HepG2 (cell line): Measurements from ENCODE around the gene VWA1. TPM values are rescaled to one million over a fixed set of nuclear protein-coding genes. Genes with fewer than 3 reads are reported as not detected.
A peak's percentile ranks its signal among the peaks of the same experiment; 100 is the strongest.

Source experiments
- AGO2 ChIP-seq: fragments of 200-400 bp; formaldehyde crosslinking; optimal IDR thresholded peaks from 2 replicates; pipeline ENCODE3; 2017; ENCODE audit warnings: mild to moderate bottlenecking, low read depth, low read length, moderate library complexity
- ATF7 ChIP-seq, 2 experiments: fragments of 450-650 bp in 1 of 2; sonication (generic) in 1 of 2; formaldehyde crosslinking in 1 of 2; IDR thresholded peaks; 2 replicates each; pipeline versions ENCODE4 v1.4.0 to v1.6.1; 2016 to 2020; ENCODE audit warnings: antibody characterized with exemption in 1 of 2, mild to moderate bottlenecking in 1 of 2, missing genetic modification reagents in 1 of 2
- BRD4 ChIP-seq: sonication (generic); formaldehyde crosslinking; IDR thresholded peaks from 2 replicates; pipeline ENCODE4 v1.4.0; 2020; ENCODE audit warnings: missing genetic modification reagents
- CREB3 ChIP-seq: sonication (generic); formaldehyde crosslinking; IDR thresholded peaks from 2 replicates; pipeline ENCODE4 v1.5.0; 2020; ENCODE audit warnings: missing genetic modification reagents
- JDP2 ChIP-seq: sonication (generic); formaldehyde crosslinking; IDR thresholded peaks from 2 replicates; pipeline ENCODE4 v1.8.1; 2022; ENCODE audit warnings: missing genetic modification reagents, borderline replicate concordance
- JUNB ChIP-seq: sonication (generic); formaldehyde crosslinking; IDR thresholded peaks from 2 replicates; pipeline ENCODE4 v1.8.0; 2022; ENCODE audit warnings: missing genetic modification reagents, mild to moderate bottlenecking, borderline replicate concordance
- MED8 ChIP-seq: sonication (generic); formaldehyde crosslinking; IDR thresholded peaks from 2 replicates; pipeline ENCODE4 v1.8.1; 2023; ENCODE audit warnings: mild to moderate bottlenecking, missing genetic modification reagents; ENCODE audit not compliant: insufficient replicate concordance
- RBFOX2 ChIP-seq: fragments of 200-400 bp; formaldehyde crosslinking; IDR thresholded peaks from 2 replicates; pipeline ENCODE4 v1.6.1; 2017; ENCODE audit warnings: low read depth, mild to moderate bottlenecking, low read length
- STAG1 ChIP-seq: sonication (generic); formaldehyde crosslinking; IDR thresholded peaks from 2 replicates; pipeline ENCODE4 v1.4.0; 2020; ENCODE audit warnings: missing genetic modification reagents
- STAT5B ChIP-seq: sonication (generic); formaldehyde crosslinking; IDR thresholded peaks from 2 replicates; pipeline ENCODE4 v1.4.0; 2020; ENCODE audit warnings: missing genetic modification reagents
- TAF15 ChIP-seq: fragments of 200-400 bp; formaldehyde crosslinking; IDR thresholded peaks from one replicate; pipeline ENCODE4 v1.6.1; 2018; ENCODE audit warnings: mild to moderate bottlenecking, low read depth, low read length; ENCODE audit not compliant: poor library complexity, severe bottlenecking
- ZBTB8A ChIP-seq: sonication (generic); formaldehyde crosslinking; IDR thresholded peaks from 2 replicates; pipeline ENCODE4 v1.4.0; 2020; ENCODE audit warnings: mild to moderate bottlenecking, low read depth, missing genetic modification reagents, borderline replicate concordance
- ZKSCAN8 ChIP-seq: IDR thresholded peaks from 2 replicates; pipeline ENCODE4 v1.6.1; 2016; ENCODE audit warnings: borderline replicate concordance, missing genetic modification reagents, missing compliant biosample characterization
- ZMYM2 ChIP-seq: sonication (generic); formaldehyde crosslinking; IDR thresholded peaks from 2 replicates; pipeline ENCODE4 v1.8.0; 2022; ENCODE audit warnings: mild to moderate bottlenecking, missing genetic modification reagents
- ZNF180 ChIP-seq: sonication (generic); formaldehyde crosslinking; IDR thresholded peaks from 2 replicates; pipeline ENCODE4 v1.4.0; 2020; ENCODE audit warnings: low read depth, missing genetic modification reagents, borderline replicate concordance
- ZNF274 ChIP-seq: sonication (generic); formaldehyde crosslinking; IDR thresholded peaks from 2 replicates; pipeline ENCODE4 v1.5.1; 2020; ENCODE audit warnings: mild to moderate bottlenecking, missing genetic modification reagents
- ZNF382 ChIP-seq: sonication (generic); formaldehyde crosslinking; IDR thresholded peaks from 2 replicates; pipeline ENCODE4 v1.5.0; 2020; ENCODE audit warnings: missing genetic modification reagents, mild to moderate bottlenecking, borderline replicate concordance
- ZNF512B ChIP-seq: sonication (generic); formaldehyde crosslinking; IDR thresholded peaks from 2 replicates; pipeline ENCODE4 v1.5.1; 2020; ENCODE audit warnings: missing genetic modification reagents, mild to moderate bottlenecking, borderline replicate concordance
- ZNF605 ChIP-seq: sonication (generic); formaldehyde crosslinking; IDR thresholded peaks from 2 replicates; pipeline ENCODE4 v1.8.0; 2022; ENCODE audit warnings: mild to moderate bottlenecking, missing genetic modification reagents
- ZNF678 ChIP-seq: sonication (generic); formaldehyde crosslinking; IDR thresholded peaks from 2 replicates; pipeline ENCODE4 v1.4.0; 2020; ENCODE audit warnings: mild to moderate bottlenecking, missing genetic modification reagents
- ZNF740 ChIP-seq: sonication (generic); formaldehyde crosslinking; IDR thresholded peaks from 2 replicates; pipeline ENCODE4 v1.4.0; 2020; ENCODE audit warnings: missing genetic modification reagents
- ZNF777 ChIP-seq: sonication (generic); formaldehyde crosslinking; IDR thresholded peaks from 2 replicates; pipeline ENCODE4 v1.4.0; 2020; ENCODE audit warnings: missing genetic modification reagents
- ZNF788 ChIP-seq: sonication (generic); formaldehyde crosslinking; IDR thresholded peaks from 2 replicates; pipeline ENCODE4 v1.5.0; 2020; ENCODE audit warnings: mild to moderate bottlenecking, missing genetic modification reagents, borderline replicate concordance
- ZNF790 ChIP-seq: sonication (generic); formaldehyde crosslinking; IDR thresholded peaks from 2 replicates; pipeline ENCODE4 v1.8.0; 2022; ENCODE audit warnings: missing genetic modification reagents, mild to moderate bottlenecking, borderline replicate concordance
- ZNF792 ChIP-seq: IDR thresholded peaks from 2 replicates; pipeline ENCODE4 v1.6.1; 2016
- ZNF850 ChIP-seq: sonication (generic); formaldehyde crosslinking; conservative IDR thresholded peaks from 2 replicates; pipeline ENCODE4 v1.9.0; 2021; ENCODE audit warnings: mild to moderate bottlenecking, missing genetic modification reagents
- polyA plus RNA-seq, 8 experiments: library from polyadenylated mRNA; depleted of rRNA in 3 of 8; stranded (reverse) in 7 of 8; unstranded in 1 of 8; fragments of >200 nt; fragmentation: Illumina TruSeq in 4 of 8; extraction: Trizol in 4 of 8; gene quantifications; 2 replicates each; pipeline versions ENCODE4 v1.2.1 to v1.2.3, GENCODE V29; 2011 to 2016; ENCODE audit warnings: low read depth in 4 of 8, missing spikeins in 1 of 8, mixed read lengths in 1 of 8; ENCODE audit not compliant: insufficient read depth in 1 of 8
- total RNA-seq, 5 experiments: library from RNA; depleted of rRNA; stranded (reverse); fragments of >200 nt; fragmentation: Illumina TruSeq; extraction: Trizol; gene quantifications; 2 replicates each; pipeline ENCODE4 v1.2.3, GENCODE V29; 2016; ENCODE audit warnings: low read depth in 1 of 5

Gene VWA1
- total and polyA plus RNA-seq, 2 of the 13 experiments (the other 11 are each of a cell fraction or from before 2014, with no cell fraction given) = 40.9 to 57.5 TPM

GRCh38 chr1:1433804-1434130 lies 1.7 kb upstream of the VWA1 start (continued):
- TF ChIP-seq TAF15 (no peak), ZKSCAN8 (CRISPR knock-in tag) (no peak), BRD4 (no peak), ZNF790 (0 out of 2 replicates have a peak, but pooled peaks have one; percentile 44), ZNF850 (0 out of 2 replicates have a peak, but pooled peaks have one; percentile 70), ATF7 (IDR thresholded peaks at IDR 0.05) (no peak), ATF7 (CRISPR knock-in tag; IDR thresholded peaks at IDR 0.05) (0 out of 2 replicates have a peak, but pooled peaks have one; percentile 9), ZNF788 (CRISPR knock-in tag) (no peak), ZNF382 (CRISPR knock-in tag) (no peak), CREB3 (CRISPR knock-in tag) (no peak), ZMYM2 (CRISPR knock-in tag) (no peak), ZBTB8A (0 out of 2 replicates have a peak, but pooled peaks have one; percentile 32), ZNF678 (0 out of 2 replicates have a peak, but pooled peaks have one; percentile 10), ZNF740 (CRISPR knock-in tag) (no peak), AGO2 (peak; percentile 90), STAT5B (CRISPR knock-in tag) (no peak), MED8 (CRISPR knock-in tag) (no peak), ZNF512B (CRISPR knock-in tag) (0 out of 2 replicates have a peak, but pooled peaks have one; percentile 15), ZNF605 (CRISPR knock-in tag) (no peak), ZNF274 (CRISPR knock-in tag) (no peak), ZNF777 (CRISPR knock-in tag) (no peak), ZNF180 (CRISPR knock-in tag) (0 out of 2 replicates have a peak, but pooled peaks have one; percentile 19), ZNF792 (CRISPR knock-in tag) (no peak), STAG1 (no peak), RBFOX2 (peak; percentile 69), JDP2 (CRISPR knock-in tag) (no peak), JUNB (no peak)
